RCC 7860 (cell line): ENCODE results near the gene SYT15.
"Not testable (repeated sequence)": the region's sequence is repeated elsewhere in the genome, so short reads cannot be mapped to it uniquely, and the experiment has no call there.

ENCODE experiments used
- DNase-seq: peaks from one replicate; pipeline ENCODE4 v3.0.0-alpha.2; 2015; ENCODE audit warnings: low spot score
- FAIRE-seq: peaks from 2 replicates; lab custom pipeline; 2012; peaks lifted over from hg19 to GRCh38; lab: Jason Lieb, UNC

Gene SYT15

GRCh38 chr10:46578474-46579178 is at the start of gene SYT15:
TSS of gene SYT15 (plus strand) at chr10:46579128. CDS start at chr10:46579169, 41 bp downstream.
- not testable (repeated sequence) for DNase-seq, FAIRE-seq

DNA sequence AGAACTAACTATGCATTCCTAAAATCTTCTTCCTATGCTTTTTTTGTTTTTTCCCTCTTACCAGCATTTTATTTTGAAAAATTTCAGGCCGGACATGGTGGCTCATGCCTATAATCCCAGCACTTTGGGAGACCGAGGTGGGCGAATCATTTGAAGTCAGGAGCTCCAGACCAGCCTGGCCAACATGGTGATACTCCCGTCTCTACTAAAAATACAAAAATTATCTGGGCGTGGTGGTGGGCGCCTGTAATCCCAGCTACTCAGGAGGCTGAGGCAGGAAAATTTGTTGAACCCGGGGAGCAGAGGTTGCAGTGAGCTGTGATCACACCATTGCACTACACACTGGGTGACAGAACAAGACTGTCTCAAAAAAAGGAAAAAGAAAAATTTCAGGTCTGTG is 49.2 kb upstream of the SYT15 start:
- DNase-seq, FAIRE-seq: not testable (repeated sequence)

DNA sequence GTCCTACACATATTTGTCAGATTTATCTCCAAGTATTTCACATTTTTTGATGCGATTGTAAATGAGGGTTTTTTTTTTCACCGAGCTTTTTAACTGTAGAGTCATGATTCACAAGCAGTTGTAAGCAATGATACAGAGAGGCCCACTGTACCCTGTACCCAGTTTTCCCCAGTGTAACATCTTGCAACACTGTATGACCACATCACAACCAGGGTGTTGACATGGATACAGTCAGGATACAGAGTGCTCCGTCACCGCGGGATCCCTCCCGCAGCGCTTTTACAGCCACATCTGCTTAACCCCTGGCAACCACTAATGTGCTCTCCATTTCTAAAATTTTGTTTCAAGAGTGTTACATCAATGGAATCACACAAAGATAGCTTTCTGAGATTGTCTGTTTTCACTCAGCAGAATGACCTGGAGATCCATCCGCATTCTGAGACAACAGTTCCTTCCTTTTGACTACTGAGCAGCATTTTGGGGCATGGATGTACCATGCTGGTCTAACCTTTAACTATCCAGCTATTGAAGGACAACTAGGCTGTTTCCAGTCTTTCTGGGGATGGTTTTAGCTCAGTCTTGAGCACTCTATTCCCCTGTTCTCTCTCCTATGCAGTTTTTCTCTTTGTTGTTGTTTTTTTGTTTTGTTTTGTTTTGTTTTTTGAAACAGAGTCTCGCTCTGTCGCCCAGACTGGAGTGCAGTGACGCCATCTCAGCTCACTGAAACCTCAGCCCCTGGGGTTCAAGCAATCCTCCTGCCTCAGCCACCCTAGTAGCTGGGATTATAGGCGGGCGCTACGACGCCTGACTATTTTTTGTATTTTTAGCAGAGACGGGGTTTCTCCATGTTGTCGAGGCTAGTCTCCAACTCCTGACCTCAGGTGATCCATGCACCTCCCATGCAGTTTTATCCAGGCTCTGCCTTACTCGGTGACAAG is 48.4 kb upstream of the SYT15 start:
- DNase-seq: no peak
- FAIRE-seq: no peak

- FAIRE-seq, DNase-seq: not testable (repeated sequence)
These were observed 46.7 kb upstream of the SYT15 start for GRCh38 chr10:46532256-46532655.

DNA sequence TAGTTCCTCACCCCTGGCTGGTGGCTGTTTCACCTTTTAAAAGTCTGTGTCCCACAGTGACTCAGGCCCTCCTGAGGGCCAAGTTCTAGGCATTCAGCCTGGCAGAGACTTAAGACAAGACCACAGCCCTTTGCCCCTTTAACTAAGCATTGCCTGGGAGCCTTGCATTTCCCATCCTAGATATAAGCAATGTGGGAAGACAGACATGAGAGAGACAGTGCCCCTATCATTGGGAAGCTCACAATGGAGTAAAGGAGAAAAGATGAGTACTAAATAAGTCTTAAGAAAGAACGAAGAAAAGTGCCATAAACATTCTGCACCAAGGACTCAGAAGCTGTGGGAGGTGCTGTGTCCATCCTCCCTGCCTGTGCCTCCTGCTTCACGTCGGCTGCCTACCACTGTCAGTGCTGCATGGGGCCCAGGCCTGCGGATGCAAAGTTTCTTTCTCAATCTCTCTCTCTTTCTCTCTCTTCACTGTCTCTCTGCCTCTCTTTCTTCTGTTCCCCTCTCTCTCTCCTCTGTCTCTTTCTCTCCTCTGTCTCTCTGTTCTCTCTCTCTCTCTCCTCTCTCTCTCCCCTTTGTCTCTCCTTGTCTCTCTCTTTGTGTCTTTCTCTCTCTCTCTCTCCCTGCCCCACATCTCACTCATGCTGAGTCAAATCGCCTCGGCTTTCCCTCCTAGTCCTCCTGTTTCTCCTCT is 44.0 kb upstream of the SYT15 start:
- no peak for FAIRE-seq
- DNase-seq: no peak

DNA sequence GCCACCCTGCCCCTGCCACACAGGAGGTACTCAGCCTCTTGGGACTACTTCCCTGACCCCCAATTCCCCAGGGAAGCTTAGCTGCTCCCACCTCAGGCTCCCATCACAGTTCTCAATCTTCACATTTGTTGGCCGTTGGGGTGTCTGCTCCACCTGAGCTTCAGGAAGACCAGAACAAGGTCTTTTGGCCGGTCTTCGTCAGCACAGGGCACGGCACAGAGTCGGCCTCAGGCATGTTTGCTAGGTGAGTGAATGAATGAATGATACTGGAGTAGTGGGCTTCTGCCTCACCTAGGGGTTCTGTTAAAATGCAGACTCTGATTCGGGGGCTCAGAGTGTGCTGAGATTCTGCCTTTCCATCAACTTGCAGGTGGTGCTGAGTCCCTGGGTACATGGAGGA is 42.8 kb upstream of the SYT15 start:
- FAIRE-seq (no peak), DNase-seq (no peak)

DNA sequence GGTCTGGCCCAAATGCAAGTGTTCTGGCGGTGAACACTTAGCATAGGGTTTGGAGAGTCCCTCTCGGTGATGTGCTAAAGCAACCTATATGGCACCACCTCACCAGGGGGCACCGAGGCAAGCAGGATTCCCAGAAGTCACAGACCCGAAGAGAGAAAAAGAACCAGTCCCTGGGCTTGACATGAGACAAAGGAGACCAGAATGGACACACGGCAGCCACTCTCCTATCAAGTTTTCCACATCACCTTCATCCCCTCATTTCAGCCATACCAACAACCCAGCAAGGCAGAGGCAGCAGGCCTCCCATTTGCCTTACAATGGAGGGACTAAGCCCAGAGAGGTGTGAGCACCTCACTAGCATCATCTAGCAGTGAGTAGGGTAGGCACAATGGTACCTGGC is 42.1 kb upstream of the SYT15 start:
- DNase-seq: no peak
- no peak for FAIRE-seq

DNA sequence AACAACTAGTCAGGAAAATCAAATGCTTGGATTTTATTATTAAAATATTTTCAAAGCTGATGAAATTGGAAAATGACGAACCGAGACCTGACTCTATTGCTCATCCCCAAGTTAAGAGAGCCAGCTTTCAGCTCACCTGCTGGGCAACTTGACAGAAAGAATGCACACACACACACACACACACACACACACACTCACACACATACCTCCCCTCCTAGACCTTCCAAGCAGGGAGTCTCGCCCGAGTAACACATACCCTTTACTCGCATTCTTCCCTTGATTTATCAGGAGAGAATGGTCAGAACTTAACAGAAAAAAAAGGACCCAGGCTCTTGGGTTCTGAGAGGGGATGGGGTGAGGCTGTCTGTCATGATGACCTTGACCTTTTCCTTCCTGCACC is 41.6 kb upstream of the SYT15 start:
- FAIRE-seq: no peak

GRCh38 chr10:46538155-46538554 is 40.8 kb upstream of the SYT15 start:
- FAIRE-seq (no peak), DNase-seq (no peak)

More for the DNA sequence above, 41.6 kb upstream of the SYT15 start:
- no peak for DNase-seq

DNA sequence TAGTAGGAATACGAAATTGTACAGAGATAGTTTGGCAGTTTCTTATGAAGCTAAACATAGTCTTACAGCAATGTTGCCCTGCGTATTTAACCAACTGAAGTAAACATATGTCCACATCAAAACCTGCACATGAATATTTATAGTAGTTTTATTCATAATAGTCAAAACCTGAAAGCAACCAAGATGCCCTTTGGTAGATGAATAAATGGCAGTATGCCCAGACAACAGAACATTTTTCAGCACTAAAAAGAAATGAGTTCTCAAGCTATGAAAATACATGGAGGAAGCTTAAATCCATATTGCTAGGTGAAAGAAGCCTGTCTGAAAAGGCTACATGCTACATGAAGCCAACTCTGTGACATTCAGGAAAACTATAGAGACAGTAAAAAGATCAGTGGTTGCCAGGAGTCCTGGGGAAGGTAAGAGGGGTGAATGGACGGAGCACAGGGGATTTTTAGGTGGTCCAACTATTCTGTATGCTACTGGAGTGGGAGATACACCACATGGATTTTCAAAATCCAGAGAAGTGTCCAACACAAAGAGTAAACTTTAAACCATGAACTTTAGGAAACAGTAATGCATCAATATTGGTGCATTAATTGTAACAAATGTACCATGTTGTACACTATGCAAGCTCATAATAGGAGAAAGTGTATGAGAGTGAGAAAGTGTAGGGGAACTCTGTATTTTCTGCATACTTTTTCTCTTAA is 40.1 kb upstream of the SYT15 start:
- FAIRE-seq (no peak), DNase-seq (no peak)

DNA sequence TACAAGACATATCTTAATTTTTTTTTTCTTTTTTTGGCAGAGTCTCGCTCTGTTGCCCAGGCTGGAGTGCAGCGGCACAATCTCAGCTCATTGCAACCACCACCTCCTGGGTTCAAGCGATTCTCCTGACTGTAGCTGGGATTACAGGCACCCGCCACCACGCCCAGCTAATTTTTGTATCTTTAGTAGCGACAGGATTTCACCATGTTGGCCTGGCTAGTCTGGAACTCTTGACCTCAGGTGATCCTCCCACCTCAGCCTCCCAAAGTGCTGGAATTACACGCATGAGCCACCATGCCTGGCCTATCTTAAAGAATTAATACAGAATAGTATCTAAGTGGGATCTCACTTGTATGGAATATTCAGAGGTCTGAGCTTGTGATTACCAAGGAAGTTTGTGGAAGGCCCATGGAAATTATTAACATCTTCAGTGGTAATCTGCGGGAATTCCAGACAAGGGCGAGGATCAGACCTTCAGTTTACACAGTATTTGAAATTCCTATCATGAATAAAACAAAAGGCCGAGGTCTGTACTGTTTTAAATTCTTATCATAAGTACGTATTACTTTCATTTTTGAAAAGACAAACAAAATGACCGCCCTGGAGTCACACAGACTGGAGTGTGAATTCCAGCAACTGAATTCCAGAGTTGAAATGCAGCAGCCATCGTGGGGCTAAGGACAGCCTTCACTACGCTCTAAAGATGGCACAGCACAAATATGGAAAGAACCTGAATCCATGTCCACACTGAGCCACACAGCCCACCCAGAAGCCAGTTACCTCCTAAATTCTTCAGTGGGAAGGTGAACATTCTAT is 39.1 kb upstream of the SYT15 start:
- FAIRE-seq: peak; percentile 99
- peak; percentile 100 for DNase-seq

DNA sequence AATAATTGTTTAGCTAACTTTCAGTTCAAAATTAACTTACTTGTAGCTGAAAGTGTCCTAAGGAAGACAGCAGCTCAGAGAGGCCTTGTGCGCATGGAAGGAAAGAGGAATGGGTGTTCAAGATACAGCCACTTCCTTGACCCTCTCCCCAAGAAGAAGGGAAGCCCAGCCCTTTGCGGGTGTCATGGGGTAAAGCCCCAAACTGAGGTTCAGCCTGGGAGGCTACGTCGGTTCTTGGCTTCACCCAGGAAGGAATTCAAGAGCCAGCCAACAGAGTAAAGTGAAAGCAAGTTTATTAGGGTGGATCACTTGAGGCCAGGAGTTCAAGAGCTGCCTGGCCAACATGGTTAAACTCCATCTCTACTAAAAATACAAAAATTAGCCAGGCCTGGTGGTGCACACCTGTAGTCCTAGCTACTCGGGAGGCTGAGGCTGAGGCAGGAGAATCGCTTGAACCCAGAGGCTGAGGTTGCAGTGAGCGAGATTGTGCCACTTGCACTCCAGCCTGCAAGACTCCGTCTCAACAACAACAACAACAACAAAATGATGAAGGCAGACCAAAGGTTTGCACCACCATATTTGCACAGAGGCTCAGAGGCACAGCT is 38.4 kb upstream of the SYT15 start:
- FAIRE-seq (no peak), DNase-seq (no peak)

DNA sequence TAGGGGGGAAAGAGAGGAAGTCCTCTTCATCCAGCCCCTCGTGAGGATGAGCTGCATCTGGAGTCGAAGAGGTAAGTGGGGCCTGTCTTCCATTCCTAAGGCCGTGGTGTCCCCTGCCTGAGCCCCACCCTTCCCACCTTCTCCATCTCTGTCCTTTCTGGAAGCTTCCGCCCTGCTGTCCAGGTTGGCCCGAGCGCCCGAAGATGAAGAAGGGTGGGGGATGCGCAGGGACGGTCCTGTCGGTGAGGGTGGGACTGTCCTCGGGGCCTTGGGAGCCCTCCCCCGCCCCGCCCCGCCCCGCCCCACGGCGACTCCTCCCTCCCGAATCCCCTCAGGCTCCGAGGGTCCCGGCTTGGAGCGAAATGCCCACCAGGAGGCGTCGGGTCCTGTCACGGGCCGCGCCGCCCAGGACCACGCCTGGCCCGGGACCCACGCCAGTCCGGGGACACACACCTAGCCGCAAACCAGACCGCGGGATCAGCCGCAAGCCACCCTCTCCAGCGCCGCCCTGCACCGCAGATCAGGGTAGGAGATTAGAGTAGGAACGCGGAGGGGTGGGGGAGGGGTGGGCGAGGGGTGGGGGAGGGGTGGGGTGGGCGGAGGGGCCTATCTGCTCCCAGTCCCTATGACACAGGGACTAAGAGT is 37.8 kb upstream of the SYT15 start:
- FAIRE-seq (no peak), DNase-seq (no peak)

DNA sequence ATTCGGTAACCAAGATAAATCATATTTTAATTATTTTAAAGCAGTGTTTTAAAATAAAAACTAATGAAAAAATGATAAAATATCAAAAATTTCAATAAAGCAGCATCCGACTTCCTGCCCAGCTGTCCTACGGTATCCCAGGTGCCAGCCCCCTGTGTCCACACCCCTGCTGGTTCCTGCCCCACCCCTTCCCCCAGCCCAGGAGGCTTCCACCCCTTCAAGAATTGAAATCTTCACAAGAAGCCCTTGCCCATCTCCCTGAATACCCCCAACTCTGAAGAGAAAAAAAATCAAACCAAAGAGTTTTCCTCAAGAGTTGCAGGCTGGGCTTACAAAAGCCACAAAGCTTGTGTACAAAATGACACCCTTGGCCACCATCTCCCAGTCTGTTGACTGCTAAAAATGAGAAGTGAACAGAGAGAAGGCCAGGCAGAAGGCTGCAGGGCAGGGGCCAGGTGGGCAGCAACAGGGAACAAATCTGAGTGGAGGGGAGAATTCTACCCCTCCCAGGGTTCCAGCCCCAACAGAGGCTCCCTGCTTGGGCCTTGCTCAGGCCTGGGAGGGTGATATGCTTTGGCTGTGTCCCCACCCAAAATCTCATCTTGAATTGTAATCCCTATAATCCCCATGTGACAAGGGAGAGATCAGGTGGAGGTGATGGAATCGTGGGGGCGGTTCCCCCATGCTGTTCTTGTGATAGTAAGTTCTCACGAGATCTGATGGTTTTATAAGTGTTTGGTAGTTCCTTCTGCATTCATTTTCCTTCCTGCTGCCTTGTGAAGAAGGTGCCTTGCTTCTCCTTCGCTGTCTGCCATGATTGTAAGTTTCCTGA is 37.0 kb upstream of the SYT15 start:
- DNase-seq (no peak), FAIRE-seq (no peak)

DNA sequence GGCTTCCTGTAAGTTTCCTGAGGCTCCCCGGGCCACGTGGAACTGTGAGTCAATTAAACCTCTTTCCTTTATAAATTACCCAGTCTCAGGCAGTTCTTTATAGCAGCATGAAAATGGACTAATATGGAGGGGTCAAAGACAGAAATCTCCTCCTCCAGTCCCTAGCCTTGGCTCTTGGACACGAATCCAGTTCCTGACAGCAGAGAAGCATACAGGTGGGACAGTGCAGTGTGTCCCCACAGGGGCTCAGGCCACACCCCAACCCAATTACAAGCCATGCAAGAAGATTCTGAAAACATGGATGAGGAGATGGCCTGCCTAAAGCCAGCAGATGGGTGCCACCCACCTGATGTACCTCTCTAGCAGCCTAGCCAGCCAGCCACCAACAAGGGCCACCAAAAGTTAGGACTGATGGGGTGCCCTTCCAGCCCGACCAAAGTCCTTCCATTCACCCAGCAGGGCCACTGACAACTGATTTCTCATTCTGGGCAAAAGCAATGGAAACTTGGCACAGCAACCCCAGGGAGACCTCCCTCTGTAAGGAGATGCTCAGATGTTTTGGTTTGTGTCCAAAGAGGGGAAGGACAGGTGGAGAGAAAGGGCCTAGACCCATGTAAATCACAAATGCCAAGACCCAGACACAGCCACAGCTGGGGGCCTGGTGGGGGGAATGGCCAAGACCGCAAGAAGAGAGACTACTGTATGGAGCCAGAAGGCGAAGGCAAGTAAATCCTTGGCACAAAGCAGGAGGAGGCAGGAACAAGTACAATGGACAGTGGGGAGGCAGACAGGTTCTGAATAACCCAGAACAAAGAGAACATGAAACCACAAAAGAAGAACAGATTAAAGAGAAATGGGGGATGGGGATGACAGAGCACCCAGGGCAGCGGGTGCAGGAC is 36.1 kb upstream of the SYT15 start:
- DNase-seq (no peak), FAIRE-seq (no peak)

DNA sequence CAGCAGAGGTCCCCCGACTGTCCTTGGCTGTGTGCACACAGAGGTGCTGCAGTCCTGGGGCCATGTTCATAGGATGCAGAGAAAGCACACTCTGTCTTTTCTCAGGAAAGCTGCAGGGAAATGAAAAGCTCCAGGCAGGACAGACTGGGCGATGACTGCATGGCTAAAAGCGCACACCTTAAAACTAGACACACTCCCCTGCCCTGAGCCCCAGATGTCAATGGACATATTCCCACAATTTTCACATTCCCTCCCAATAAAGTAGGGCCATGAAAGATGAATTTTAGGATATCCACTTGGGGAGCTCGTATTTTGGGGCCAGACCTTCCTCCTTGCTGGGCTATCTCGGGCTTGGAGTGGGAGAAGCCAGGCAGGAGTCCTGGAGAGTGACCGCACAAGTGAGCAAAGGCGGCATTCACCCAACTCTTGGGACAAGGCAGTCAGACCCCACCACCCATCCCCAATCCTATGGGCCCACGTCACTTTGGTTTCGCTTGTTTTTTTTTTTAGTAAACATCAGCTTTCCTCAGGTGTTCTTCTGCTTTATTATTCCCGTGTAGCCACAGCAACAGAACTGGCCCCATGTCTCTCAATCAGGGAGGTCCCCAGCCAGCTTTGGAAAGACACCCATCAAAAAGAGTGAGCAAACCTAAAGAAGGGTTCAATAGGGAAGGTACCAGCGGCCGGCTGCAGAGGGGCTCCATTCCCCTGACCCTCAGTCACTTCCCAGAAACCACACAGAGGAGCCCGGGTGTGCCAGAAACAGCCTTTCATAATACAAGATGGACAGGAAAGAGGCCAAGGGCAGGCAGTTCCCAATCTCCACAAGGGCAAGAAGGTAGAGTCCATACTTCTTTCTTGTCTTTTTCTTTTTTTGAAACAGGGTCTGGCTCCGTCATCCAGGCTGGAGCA is 35.2 kb upstream of the SYT15 start:
- FAIRE-seq: no peak
- DNase-seq: no peak
